ENCODE data around the gene ALOX15. TPM values are rescaled to one million over a fixed set of nuclear protein-coding genes. Genes with fewer than 3 reads are reported as not detected.
A peak's percentile ranks its signal among the peaks of the same experiment; 100 is the strongest.
"Not testable (repeated sequence)": the region's sequence is repeated elsewhere in the genome, so short reads cannot be mapped to it uniquely, and the experiment has no call there.

The ALOX15 gene
- polyA plus RNA-seq, 3 donors = 0.17 to 0.36 (median 0.32) TPM

- DNase-seq (ENCODE audit: extremely low read depth in 1 of 11, low read depth in 9 of 11, low spot score in 4 of 11) = peak in 5 of 11 donors; percentile 59 to 76 (median 66)
These were observed 16.3 kb downstream of the ALOX15 start for GRCh38 chr17:4625181-4625617.

GRCh38 chr17:4624451-4624911 lies 17.0 kb downstream of the ALOX15 start:
- DNase-seq (ENCODE audit: extremely low read depth in 1 of 11, low read depth in 9 of 11, low spot score in 4 of 11) = not testable (repeated sequence)

- DNase-seq (ENCODE audit: extremely low read depth in 1 of 11, low read depth in 9 of 11, low spot score in 4 of 11) = no peak
These were observed 18.2 kb downstream of the ALOX15 start for GRCh38 chr17:4623249-4623648.

GRCh38 chr17:4622375-4622774 lies 19.1 kb downstream of the ALOX15 start:
- DNase-seq (ENCODE audit: extremely low read depth in 1 of 11, low read depth in 9 of 11, low spot score in 4 of 11) = no peak

GRCh38 chr17:4620531-4621101 lies 20.9 kb downstream of the ALOX15 start:
- no peak for DNase-seq (ENCODE audit: extremely low read depth in 1 of 11, low read depth in 9 of 11, low spot score in 4 of 11)

GRCh38 chr17:4617590-4618351 lies 23.7 kb downstream of the ALOX15 start:
- no peak for DNase-seq (ENCODE audit: extremely low read depth in 1 of 11, low read depth in 9 of 11, low spot score in 4 of 11)

GRCh38 chr17:4617090-4617489 lies 24.4 kb downstream of the ALOX15 start:
- no peak for DNase-seq (ENCODE audit: extremely low read depth in 1 of 11, low read depth in 9 of 11, low spot score in 4 of 11)

GRCh38 chr17:4616476-4616875 lies 25.0 kb downstream of the ALOX15 start:
- no peak for DNase-seq (ENCODE audit: extremely low read depth in 1 of 11, low read depth in 9 of 11, low spot score in 4 of 11)

GRCh38 chr17:4610656-4611055 lies 30.8 kb downstream of the ALOX15 start:
- no peak for DNase-seq (ENCODE audit: extremely low read depth in 1 of 11, low read depth in 9 of 11, low spot score in 4 of 11)

- no peak for DNase-seq (ENCODE audit: extremely low read depth in 1 of 11, low read depth in 9 of 11, low spot score in 4 of 11)
These were observed 31.3 kb downstream of the ALOX15 start for GRCh38 chr17:4610162-4610561.

- DNase-seq (ENCODE audit: extremely low read depth in 1 of 11, low read depth in 9 of 11, low spot score in 4 of 11) = no peak
These were observed 31.7 kb downstream of the ALOX15 start for GRCh38 chr17:4609761-4610160.

- DNase-seq (ENCODE audit: extremely low read depth in 1 of 11, low read depth in 9 of 11, low spot score in 4 of 11) = peak in 1 of 11 donors; percentile 80
These were observed 33.7 kb downstream of the ALOX15 start for GRCh38 chr17:4607773-4608187.

GRCh38 chr17:4607261-4607741 lies 34.2 kb downstream of the ALOX15 start:
- DNase-seq (ENCODE audit: extremely low read depth in 1 of 11, low read depth in 9 of 11, low spot score in 4 of 11) = no peak

- no peak for DNase-seq (ENCODE audit: extremely low read depth in 1 of 11, low read depth in 9 of 11, low spot score in 4 of 11)
These were observed 35.7 kb downstream of the ALOX15 start for GRCh38 chr17:4605826-4606225.

- DNase-seq (ENCODE audit: extremely low read depth in 1 of 11, low read depth in 9 of 11, low spot score in 4 of 11) = not testable (repeated sequence)
These were observed 36.7 kb downstream of the ALOX15 start for GRCh38 chr17:4604736-4605135.

GRCh38 chr17:4604111-4604644 lies 37.3 kb downstream of the ALOX15 start:
- peak in 3 of 11 donors; percentile 34 to 66 (median 55) for DNase-seq (ENCODE audit: extremely low read depth in 1 of 11, low read depth in 9 of 11, low spot score in 4 of 11)

- DNase-seq (ENCODE audit: extremely low read depth in 1 of 11, low read depth in 9 of 11, low spot score in 4 of 11) = no peak
These were observed 39.4 kb downstream of the ALOX15 start for GRCh38 chr17:4602041-4602440.

GRCh38 chr17:4601326-4601725 lies 40.2 kb downstream of the ALOX15 start:
- DNase-seq (ENCODE audit: extremely low read depth in 1 of 11, low read depth in 9 of 11, low spot score in 4 of 11) = no peak

- no peak for DNase-seq (ENCODE audit: extremely low read depth in 1 of 11, low read depth in 9 of 11, low spot score in 4 of 11)
These were observed 40.9 kb downstream of the ALOX15 start for GRCh38 chr17:4600563-4600962.
